Activated CD8-positive, alpha-beta T cell treated with anti-CD3 and anti-CD28 coated beads for 36 hours (primary cell): ENCODE data around the gene ZNF687. TPM values are rescaled to one million over a fixed set of nuclear protein-coding genes. Genes with fewer than 3 reads are reported as not detected.

Experiments used
- ATAC-seq: fragments of 200-7000 bp; cut with Tn5 transposase; one replicate; pipeline ENCODE4 v1.10.0; 2021; ENCODE audit warnings: mild to moderate bottlenecking, moderate library complexity
- CTCF ChIA-PET: fragments of 350-600 bp; sonication (Branson Sonifier 250); formaldehyde crosslinking; loops from one replicate; lab custom pipeline; 2021; ENCODE audit warnings: antibody characterized with exemption; lab: Charles Lee
- POLR2A ChIA-PET: fragments of 350-600 bp; sonication (Branson Sonifier 250); formaldehyde crosslinking; loops from one replicate; lab custom pipeline; 2021; ENCODE audit warnings: antibody characterized with exemption; lab: Charles Lee
- DNase-seq: peaks from one replicate; pipeline ENCODE4 v3.0.0-alpha.2; 2020
- H3K27ac Mint-ChIP-seq: one replicate; pipeline ENCODE4 v1.8.0; 2021; ENCODE audit warnings: mild to moderate bottlenecking, mixed read lengths
- H3K27me3 Mint-ChIP-seq: one replicate; pipeline ENCODE4 v1.8.0; 2021; ENCODE audit warnings: mixed read lengths
- H3K36me3 Mint-ChIP-seq: one replicate; pipeline ENCODE4 v1.8.0; 2021; ENCODE audit warnings: low read depth, mixed read lengths
- H3K4me1 Mint-ChIP-seq: one replicate; pipeline ENCODE4 v1.8.0; 2021; ENCODE audit warnings: low read depth, mixed read lengths
- H3K4me3 Mint-ChIP-seq: one replicate; pipeline ENCODE4 v1.8.0; 2021; ENCODE audit warnings: mild to moderate bottlenecking, moderate library complexity, mixed read lengths
- H3K9me3 Mint-ChIP-seq: one replicate; pipeline ENCODE4 v1.8.0; 2021; ENCODE audit warnings: mixed read lengths
- intact Hi-C: fragments of 100-400 bp; cut with micrococcal nuclease; formaldehyde crosslinking; loops from one replicate; pipeline ENCODE4 v1.10.0; 2022
- total RNA-seq, 2 experiments: library from RNA; stranded (reverse); gene quantifications; one replicate each; pipeline ENCODE4 v1.2.3, GENCODE V29; 2021
- TF ChIP-seq, protein P1 (sequence below): fragments of 200-600 bp; IDR thresholded peaks from one replicate; pipeline ENCODE4 v1.8.0; 2022; ENCODE audit warnings: antibody characterized with exemption, mild to moderate bottlenecking

The ZNF687 gene
- 10 to 100 TPM; 27.3 to 29.5 TPM for total RNA-seq

- TF ChIP-seq, protein P1, sequence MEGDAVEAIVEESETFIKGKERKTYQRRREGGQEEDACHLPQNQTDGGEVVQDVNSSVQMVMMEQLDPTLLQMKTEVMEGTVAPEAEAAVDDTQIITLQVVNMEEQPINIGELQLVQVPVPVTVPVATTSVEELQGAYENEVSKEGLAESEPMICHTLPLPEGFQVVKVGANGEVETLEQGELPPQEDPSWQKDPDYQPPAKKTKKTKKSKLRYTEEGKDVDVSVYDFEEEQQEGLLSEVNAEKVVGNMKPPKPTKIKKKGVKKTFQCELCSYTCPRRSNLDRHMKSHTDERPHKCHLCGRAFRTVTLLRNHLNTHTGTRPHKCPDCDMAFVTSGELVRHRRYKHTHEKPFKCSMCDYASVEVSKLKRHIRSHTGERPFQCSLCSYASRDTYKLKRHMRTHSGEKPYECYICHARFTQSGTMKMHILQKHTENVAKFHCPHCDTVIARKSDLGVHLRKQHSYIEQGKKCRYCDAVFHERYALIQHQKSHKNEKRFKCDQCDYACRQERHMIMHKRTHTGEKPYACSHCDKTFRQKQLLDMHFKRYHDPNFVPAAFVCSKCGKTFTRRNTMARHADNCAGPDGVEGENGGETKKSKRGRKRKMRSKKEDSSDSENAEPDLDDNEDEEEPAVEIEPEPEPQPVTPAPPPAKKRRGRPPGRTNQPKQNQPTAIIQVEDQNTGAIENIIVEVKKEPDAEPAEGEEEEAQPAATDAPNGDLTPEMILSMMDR, result no peak
These were observed at the start of gene ZNF687 for GRCh38 chr1:151281969-151282882. ZNF687 (plus strand) TSS chr1:151282299; CDS start chr1:151286292, 3,993 bp downstream.

DNA sequence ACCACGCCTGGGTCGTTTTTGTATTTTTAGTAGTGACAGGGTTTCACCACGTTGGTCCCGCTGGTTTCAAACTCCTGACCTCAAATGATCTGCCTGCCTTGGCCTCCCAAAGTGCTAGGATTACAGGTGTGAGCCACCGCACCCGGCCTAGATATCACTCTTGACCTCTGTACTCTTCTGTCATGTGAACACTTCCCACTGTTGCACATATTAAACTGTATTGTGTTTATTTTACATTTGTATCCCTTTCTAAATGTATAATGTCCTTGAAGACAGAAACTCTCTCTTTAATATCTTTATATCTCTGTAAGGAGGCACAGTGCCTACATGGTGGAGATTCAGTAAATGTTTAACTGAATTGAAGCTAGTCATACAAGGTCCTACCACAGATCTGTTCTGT, 46.9 kb upstream of the ZNF687 start:
- POLR2A ChIA-PET, result interaction anchor here (0.7 to 1.4 kb wide), 2 partner anchors 45 to 338 kb away, joined by 3 to 4 read pairs; partner anchors contain the start of gene VPS72
- CTCF ChIA-PET, result interaction anchor here (1.3 kb wide), 1 partner anchor 17 kb away, joined by 7 read pairs; no protein-coding TSS in a partner anchor
- no peak for DNase-seq
- Mint-ChIP-seq H3K36me3 (peaks cover 69% of the 10 kb centered on the region), H3K27ac (no peak overlapping the region), H3K4me1 (no peaks in the 10 kb centered on the region), H3K4me3 (no peak overlapping the region), H3K27me3 (no peaks in the 10 kb centered on the region), H3K9me3 (no peaks in the 10 kb centered on the region)
- intact Hi-C loops, result no loop called here
- no peak for ATAC-seq
- TF ChIP-seq, protein P1, result no peak

More at GRCh38 chr1:151281969-151282882, at the start of gene ZNF687:
- peaks cover 26% of the 10 kb centered on the region for H3K4me1 Mint-ChIP-seq
- peaks cover 17% of the 10 kb centered on the region for H3K36me3 Mint-ChIP-seq
- intact Hi-C loops, result loop anchor here (5.0 to 10.0 kb wide), 2 partner anchors 60 to 123 kb away; no protein-coding TSS in a partner anchor
- ChIA-PET CTCF (interaction anchor here (0.7 to 4.2 kb wide), 10 partner anchors 10 to 271 kb away, joined by 3 to 22 read pairs (median 5); no protein-coding TSS in a partner anchor), POLR2A (interaction anchor here (0.6 to 4.0 kb wide), 31 partner anchors 7 to 507 kb away, joined by 3 to 35 read pairs (median 5); partner anchors contain the start of genes PI4KB, PSMB4, PSMD4 and RFX5)
- H3K27me3 Mint-ChIP-seq, result no peaks in the 10 kb centered on the region
- H3K9me3 Mint-ChIP-seq, result no peaks in the 10 kb centered on the region
- peak within 1 kb of the TSS; percentile 100 for H3K27ac Mint-ChIP-seq
- peak within 1 kb of the TSS; percentile 96 for H3K4me3 Mint-ChIP-seq
- ATAC-seq, result peak; percentile 90
- DNase-seq, result peak; percentile 100

GRCh38 chr1:151237678-151238466, 44.2 kb upstream of the ZNF687 start:
- intact Hi-C loops, result no loop called here
- Mint-ChIP-seq H3K4me3 (no peak overlapping the region), H3K27me3 (no peaks in the 10 kb centered on the region), H3K4me1 (no peaks in the 10 kb centered on the region), H3K36me3 (peaks cover 59% of the 10 kb centered on the region), H3K27ac (peak overlapping the region; percentile 42), H3K9me3 (no peaks in the 10 kb centered on the region)
- CTCF ChIA-PET, result interaction anchor here (0.9 kb wide), 1 partner anchor 14 kb away, joined by 5 read pairs; no protein-coding TSS in a partner anchor
- no peak for ATAC-seq
- TF ChIP-seq, protein P1, result no peak
- POLR2A ChIA-PET, result interaction anchor here (1.1 kb wide), 1 partner anchor 71 kb away, joined by 3 read pairs; no protein-coding TSS in a partner anchor
- no peak for DNase-seq

DNA sequence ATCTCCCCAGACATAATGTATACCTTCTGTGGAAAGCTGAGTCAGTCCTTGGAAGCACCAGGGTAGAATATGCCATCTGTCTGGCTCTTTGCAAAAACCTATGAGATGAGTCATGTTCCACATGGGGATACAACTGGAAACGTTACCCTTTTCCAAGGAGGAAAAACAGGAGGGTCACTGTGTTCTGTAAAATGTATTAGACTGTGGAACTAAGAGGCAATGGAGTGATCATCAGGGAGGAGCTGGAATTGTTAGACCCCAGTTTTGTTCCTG, 43.7 kb upstream of the ZNF687 start:
- ChIA-PET CTCF (interaction anchor here (0.9 to 1.1 kb wide), 2 partner anchors 14 to 17 kb away, joined by 3 to 5 read pairs; no protein-coding TSS in a partner anchor), POLR2A (interaction anchor here (1.1 to 1.2 kb wide), 2 partner anchors 8 to 72 kb away, joined by 3 read pairs; no protein-coding TSS in a partner anchor)
- H3K4me1 Mint-ChIP-seq, result no peaks in the 10 kb centered on the region
- intact Hi-C loops, result no loop called here
- no peak for DNase-seq
- H3K27ac Mint-ChIP-seq, result no peak overlapping the region
- H3K9me3 Mint-ChIP-seq, result no peaks in the 10 kb centered on the region
- no peaks in the 10 kb centered on the region for H3K27me3 Mint-ChIP-seq
- no peak overlapping the region for H3K4me3 Mint-ChIP-seq
- H3K36me3 Mint-ChIP-seq, result peaks cover 62% of the 10 kb centered on the region
- ATAC-seq, result no peak
- TF ChIP-seq, protein P1, result no peak
